Measurements from ENCODE around the gene ZNF280C.

GRCh38 chrX:130282151-130282550 lies 13.5 kb upstream of the ZNF280C start:
- TF ChIP-seq EZH2 (IDR thresholded peaks at IDR 0.05; ENCODE audit: low read length, unreplicated experiment) (no peak), CTCF (conservative IDR thresholded peaks at IDR 0.05; ENCODE audit: low read depth, low read length) (no peak)
